ENCODE measurements around the gene BUB3.

DNA sequence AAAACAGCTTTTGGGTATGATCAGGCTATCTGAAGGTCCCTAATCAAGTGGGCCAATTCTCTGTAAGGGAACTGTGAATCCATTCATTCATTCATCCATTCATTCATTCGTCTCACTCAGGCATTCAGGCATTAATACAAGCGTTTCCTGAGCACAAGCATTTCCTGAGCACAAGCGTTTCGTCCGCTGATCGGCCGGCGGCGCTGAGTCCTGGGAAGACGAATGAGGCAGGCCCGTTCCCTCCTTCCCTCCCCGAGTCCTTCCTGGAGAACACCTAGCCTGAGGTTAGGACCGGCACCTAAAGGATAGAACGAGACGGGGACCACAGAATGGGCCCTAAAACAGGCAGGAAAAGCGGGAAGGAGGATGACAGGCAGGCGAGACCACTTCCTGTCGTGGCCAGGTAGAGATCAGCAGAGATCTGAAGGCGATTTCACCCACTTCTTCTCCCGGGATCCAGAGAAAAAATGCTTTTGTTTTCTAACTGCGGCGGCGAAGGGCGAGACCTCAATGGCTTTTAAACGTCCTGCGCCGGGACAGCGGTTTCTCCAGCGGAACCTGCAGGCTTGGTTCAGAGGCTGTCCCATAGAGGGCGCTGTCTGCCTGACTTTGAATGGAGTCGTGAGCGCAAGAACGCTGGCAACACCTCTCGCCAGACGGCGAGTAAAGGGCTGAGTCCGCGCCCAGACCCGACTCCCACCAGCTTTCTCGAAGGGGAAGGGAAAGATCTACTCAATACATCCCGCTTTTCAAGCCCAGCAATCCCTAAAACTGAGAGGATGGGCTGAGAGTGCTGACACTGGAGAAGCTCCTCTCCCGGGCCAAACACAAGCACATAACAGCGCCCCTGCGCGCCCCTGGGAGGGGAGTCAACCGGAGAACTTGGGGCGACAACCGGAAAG lies 21.4 kb upstream of the BUB3 start:
- TF ChIP-seq, protein P1, sequence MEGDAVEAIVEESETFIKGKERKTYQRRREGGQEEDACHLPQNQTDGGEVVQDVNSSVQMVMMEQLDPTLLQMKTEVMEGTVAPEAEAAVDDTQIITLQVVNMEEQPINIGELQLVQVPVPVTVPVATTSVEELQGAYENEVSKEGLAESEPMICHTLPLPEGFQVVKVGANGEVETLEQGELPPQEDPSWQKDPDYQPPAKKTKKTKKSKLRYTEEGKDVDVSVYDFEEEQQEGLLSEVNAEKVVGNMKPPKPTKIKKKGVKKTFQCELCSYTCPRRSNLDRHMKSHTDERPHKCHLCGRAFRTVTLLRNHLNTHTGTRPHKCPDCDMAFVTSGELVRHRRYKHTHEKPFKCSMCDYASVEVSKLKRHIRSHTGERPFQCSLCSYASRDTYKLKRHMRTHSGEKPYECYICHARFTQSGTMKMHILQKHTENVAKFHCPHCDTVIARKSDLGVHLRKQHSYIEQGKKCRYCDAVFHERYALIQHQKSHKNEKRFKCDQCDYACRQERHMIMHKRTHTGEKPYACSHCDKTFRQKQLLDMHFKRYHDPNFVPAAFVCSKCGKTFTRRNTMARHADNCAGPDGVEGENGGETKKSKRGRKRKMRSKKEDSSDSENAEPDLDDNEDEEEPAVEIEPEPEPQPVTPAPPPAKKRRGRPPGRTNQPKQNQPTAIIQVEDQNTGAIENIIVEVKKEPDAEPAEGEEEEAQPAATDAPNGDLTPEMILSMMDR (conservative IDR thresholded peaks at IDR 0.05; ENCODE audit: low read length): peak; percentile 92
- TF ChIP-seq EZH2phosphoT487 (IDR thresholded peaks at IDR 0.05; ENCODE audit: borderline replicate concordance): no peak
